GM06990 (cell line): ENCODE data around the gene NEDD4.

ENCODE experiments used
- DNase-seq: peaks from one replicate; pipeline ENCODE4 v3.0.0-alpha.2; 2011; ENCODE audit not compliant: insufficient read length; ENCODE audit errors: extremely low read depth
- H3K27me3 ChIP-seq: replicated peaks from 2 replicates; pipeline ENCODE4 v1.6.0; 2011; ENCODE audit warnings: low read length; ENCODE audit not compliant: control insufficient read depth, insufficient read depth
- H3K36me3 ChIP-seq: 2 replicates; pipeline ENCODE4 v1.5.1; 2011; ENCODE audit warnings: low read length; ENCODE audit not compliant: control insufficient read depth, insufficient read depth
- H3K4me3 ChIP-seq: replicated peaks from 2 replicates; pipeline ENCODE4 v1.5.1; 2011; ENCODE audit warnings: low read depth, mild to moderate bottlenecking, control low read depth, low read length
- TF ChIP-seq, protein P1 (sequence below): IDR thresholded peaks from 2 replicates; pipeline ENCODE4 v1.5.1; 2011; ENCODE audit warnings: low read length, control low read depth, mild to moderate bottlenecking, inconsistent platforms; ENCODE audit not compliant: insufficient read depth, poor library complexity, severe bottlenecking

NEDD4 gene

DNA sequence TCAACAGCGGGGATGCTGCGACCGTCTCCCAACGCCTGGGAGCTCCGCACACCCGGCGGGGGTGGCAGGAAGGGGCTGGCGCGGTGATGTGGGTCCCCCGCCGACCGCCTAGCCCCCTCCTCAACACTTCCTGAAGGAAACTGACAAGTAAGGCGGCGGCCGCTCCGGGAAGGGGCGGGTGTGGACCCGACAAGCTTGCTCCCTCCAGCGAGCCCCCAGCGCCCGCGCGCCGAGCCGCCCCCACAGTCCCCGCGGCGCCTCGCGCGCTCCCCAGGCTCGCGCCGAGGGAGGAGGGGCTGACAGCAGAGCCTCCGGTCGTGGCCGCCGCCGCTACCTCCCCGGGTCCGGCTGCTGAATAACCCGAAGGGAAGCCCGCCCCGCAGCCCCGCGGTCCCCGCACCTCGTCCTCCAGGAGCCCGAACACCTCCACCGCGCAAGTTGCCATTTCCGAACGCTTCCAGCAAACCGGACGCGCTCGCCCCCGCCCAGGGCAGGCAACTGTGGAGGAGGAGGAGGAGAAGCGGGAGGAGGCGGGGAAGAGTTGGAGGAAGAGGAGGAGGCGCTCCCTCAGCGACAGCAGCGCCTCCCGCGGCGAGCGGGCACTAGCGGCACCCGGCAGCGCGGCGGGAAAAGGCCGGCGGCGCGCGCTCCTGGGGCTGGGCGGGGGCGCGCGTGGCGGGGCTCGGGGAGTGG is at the start of gene NEDD4:
TSS of gene NEDD4 (minus strand) at position 502 of the 693 bp plus-strand sequence. CDS start at position 445, 57 bp downstream.
- H3K4me3 ChIP-seq = peak within 1 kb of the TSS; percentile 72
- DNase-seq = peak; percentile 84
- TF ChIP-seq, protein P1, sequence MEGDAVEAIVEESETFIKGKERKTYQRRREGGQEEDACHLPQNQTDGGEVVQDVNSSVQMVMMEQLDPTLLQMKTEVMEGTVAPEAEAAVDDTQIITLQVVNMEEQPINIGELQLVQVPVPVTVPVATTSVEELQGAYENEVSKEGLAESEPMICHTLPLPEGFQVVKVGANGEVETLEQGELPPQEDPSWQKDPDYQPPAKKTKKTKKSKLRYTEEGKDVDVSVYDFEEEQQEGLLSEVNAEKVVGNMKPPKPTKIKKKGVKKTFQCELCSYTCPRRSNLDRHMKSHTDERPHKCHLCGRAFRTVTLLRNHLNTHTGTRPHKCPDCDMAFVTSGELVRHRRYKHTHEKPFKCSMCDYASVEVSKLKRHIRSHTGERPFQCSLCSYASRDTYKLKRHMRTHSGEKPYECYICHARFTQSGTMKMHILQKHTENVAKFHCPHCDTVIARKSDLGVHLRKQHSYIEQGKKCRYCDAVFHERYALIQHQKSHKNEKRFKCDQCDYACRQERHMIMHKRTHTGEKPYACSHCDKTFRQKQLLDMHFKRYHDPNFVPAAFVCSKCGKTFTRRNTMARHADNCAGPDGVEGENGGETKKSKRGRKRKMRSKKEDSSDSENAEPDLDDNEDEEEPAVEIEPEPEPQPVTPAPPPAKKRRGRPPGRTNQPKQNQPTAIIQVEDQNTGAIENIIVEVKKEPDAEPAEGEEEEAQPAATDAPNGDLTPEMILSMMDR = peak; percentile 61
- H3K27me3 ChIP-seq = no peaks in the 10 kb centered on the region; the same call in 1 of the 2 replicates
- H3K36me3 ChIP-seq = no peaks in the 10 kb centered on the region

GRCh38 chr15:56042498-56042897 is 49.1 kb upstream of the NEDD4 start:
- DNase-seq = no peak
- no peaks in the 10 kb centered on the region for H3K27me3 ChIP-seq
- no peaks in the 10 kb centered on the region for H3K36me3 ChIP-seq
- H3K4me3 ChIP-seq = no peak overlapping the region
- TF ChIP-seq, protein P1 = no peak

DNA sequence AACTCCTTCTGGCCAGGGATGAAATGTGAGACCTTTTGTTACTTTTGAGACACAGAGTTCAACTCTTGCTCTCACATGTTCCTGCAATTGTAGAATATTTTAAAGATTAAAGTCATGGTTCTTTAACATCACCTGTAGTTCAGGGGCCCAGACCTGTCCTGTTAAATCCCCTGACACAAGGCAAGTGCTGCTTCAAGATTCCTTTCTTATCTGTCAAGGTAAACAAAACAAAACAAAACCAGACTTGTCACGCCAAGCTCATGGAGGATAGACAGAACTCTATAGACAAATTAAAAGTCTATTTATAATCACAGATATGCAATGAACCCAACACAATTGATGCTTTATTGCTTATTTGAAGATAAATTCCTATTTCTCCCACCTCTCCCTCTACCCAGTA is 48.6 kb upstream of the NEDD4 start:
- TF ChIP-seq, protein P1 = no peak
- DNase-seq = no peak
- Histone ChIP-seq H3K4me3 (no peak overlapping the region), H3K36me3 (no peaks in the 10 kb centered on the region), H3K27me3 (no peaks in the 10 kb centered on the region)

GRCh38 chr15:56040081-56041035 is 46.9 kb upstream of the NEDD4 start:
- Histone ChIP-seq H3K36me3 (no peaks in the 10 kb centered on the region), H3K27me3 (no peaks in the 10 kb centered on the region), H3K4me3 (no peak overlapping the region)
- TF ChIP-seq, protein P1 = no peak
- DNase-seq = no peak

GRCh38 chr15:56038707-56039106 is 45.3 kb upstream of the NEDD4 start:
- H3K27me3 ChIP-seq = no peaks in the 10 kb centered on the region
- H3K36me3 ChIP-seq = no peaks in the 10 kb centered on the region
- TF ChIP-seq, protein P1 = no peak
- no peak for DNase-seq
- H3K4me3 ChIP-seq = no peak overlapping the region
